BLaER1 (cell line): ENCODE results near the gene SLC2A13.
"Not testable (repeated sequence)": the region's sequence is repeated elsewhere in the genome, so short reads cannot be mapped to it uniquely, and the experiment has no call there.

Experiments
- H3K27ac ChIP-seq: shearing (Covaris generic); formaldehyde crosslinking; 2 replicates; pipeline ENCODE4 v1.8.1; 2022
- H3K27me3 ChIP-seq: shearing (Covaris generic); formaldehyde crosslinking; 2 replicates; pipeline ENCODE4 v1.8.1; 2022
- H3K36me3 ChIP-seq: shearing (Covaris generic); formaldehyde crosslinking; 2 replicates; pipeline ENCODE4 v1.8.1; 2022
- H3K4me1 ChIP-seq: shearing (Covaris generic); formaldehyde crosslinking; 2 replicates; pipeline ENCODE4 v1.8.1; 2022
- H3K4me2 ChIP-seq: shearing (Covaris generic); formaldehyde crosslinking; 2 replicates; pipeline ENCODE4 v1.8.1; 2022
- H3K4me3 ChIP-seq: shearing (Covaris generic); formaldehyde crosslinking; 2 replicates; pipeline ENCODE4 v1.8.1; 2022
- H3K9ac ChIP-seq: shearing (Covaris generic); formaldehyde crosslinking; 2 replicates; pipeline ENCODE4 v1.8.1; 2022
- H3K9me3 ChIP-seq: shearing (Covaris generic); formaldehyde crosslinking; 2 replicates; pipeline ENCODE4 v1.8.1; 2022
- H4K20me1 ChIP-seq: shearing (Covaris generic); formaldehyde crosslinking; 2 replicates; pipeline ENCODE4 v1.8.1; 2022
- Cebpa-rat ChIP-seq: shearing (Covaris generic); IDR thresholded peaks from 2 replicates; pipeline ENCODE4 v1.8.1; 2022

The SLC2A13 gene

GRCh38 chr12:39763071-39763889, 342.6 kb downstream of the SLC2A13 start:
- Histone ChIP-seq H3K9ac (no peak overlapping the region), H3K4me3 (no peak overlapping the region), H4K20me1 (no peaks in the 10 kb centered on the region), H3K27me3 (no peaks in the 10 kb centered on the region), H3K4me2 (no peak overlapping the region), H3K27ac (no peak overlapping the region), H3K4me1 (no peaks in the 10 kb centered on the region), H3K9me3 (no peaks in the 10 kb centered on the region), H3K36me3 (no peaks in the 10 kb centered on the region)
- TF ChIP-seq Cebpa-rat: no peak

GRCh38 chr12:39755478-39755877, 350.4 kb downstream of the SLC2A13 start:
- Histone ChIP-seq H3K4me3 (no peak overlapping the region), H3K27me3 (no peaks in the 10 kb centered on the region), H3K9ac (no peak overlapping the region), H3K36me3 (no peaks in the 10 kb centered on the region), H3K4me1 (no peaks in the 10 kb centered on the region), H3K27ac (no peak overlapping the region), H3K9me3 (no peaks in the 10 kb centered on the region), H4K20me1 (no peaks in the 10 kb centered on the region), H3K4me2 (no peak overlapping the region)
- TF ChIP-seq Cebpa-rat: no peak

- Histone ChIP-seq H3K27ac (no peak overlapping the region), H3K4me1 (no peaks in the 10 kb centered on the region), H4K20me1 (no peaks in the 10 kb centered on the region), H3K27me3 (no peaks in the 10 kb centered on the region), H3K4me3 (no peak overlapping the region), H3K36me3 (no peaks in the 10 kb centered on the region), H3K9me3 (no peaks in the 10 kb centered on the region), H3K9ac (no peak overlapping the region), H3K4me2 (no peak overlapping the region)
- TF ChIP-seq Cebpa-rat: no peak
Measured at GRCh38 chr12:39752482-39753137, 353.3 kb downstream of the SLC2A13 start.

- H3K27me3 ChIP-seq, H4K20me1 ChIP-seq, H3K4me2 ChIP-seq, H3K36me3 ChIP-seq, H3K4me3 ChIP-seq, H3K27ac ChIP-seq, H3K4me1 ChIP-seq, H3K9me3 ChIP-seq, H3K9ac ChIP-seq: not testable (repeated sequence)
Measured at GRCh38 chr12:39746151-39746550, 359.7 kb downstream of the SLC2A13 start.

GRCh38 chr12:39743655-39744054, 362.2 kb downstream of the SLC2A13 start:
- H3K9ac ChIP-seq: no peak overlapping the region
- no peaks in the 10 kb centered on the region for H4K20me1 ChIP-seq
- H3K4me1 ChIP-seq: no peaks in the 10 kb centered on the region
- no peak overlapping the region for H3K4me2 ChIP-seq
- no peak for TF ChIP-seq Cebpa-rat
- no peaks in the 10 kb centered on the region for H3K9me3 ChIP-seq
- H3K4me3 ChIP-seq: no peak overlapping the region
- H3K27ac ChIP-seq: no peak overlapping the region
- no peaks in the 10 kb centered on the region for H3K36me3 ChIP-seq
- H3K27me3 ChIP-seq: no peaks in the 10 kb centered on the region

GRCh38 chr12:39736406-39736805, 369.5 kb downstream of the SLC2A13 start:
- H3K27me3 ChIP-seq: no peaks in the 10 kb centered on the region; the same call in 1 of the 2 replicates

GRCh38 chr12:39723831-39724230, 382.1 kb downstream of the SLC2A13 start:
- Histone ChIP-seq H3K4me2 (no peak overlapping the region), H3K4me3 (no peak overlapping the region), H3K9ac (no peak overlapping the region), H3K4me1 (no peaks in the 10 kb centered on the region), H3K27ac (no peak overlapping the region), H3K27me3 (no peaks in the 10 kb centered on the region), H3K9me3 (no peaks in the 10 kb centered on the region), H3K36me3 (no peaks in the 10 kb centered on the region), H4K20me1 (no peaks in the 10 kb centered on the region)
- no peak for TF ChIP-seq Cebpa-rat

More at GRCh38 chr12:39736406-39736805, 369.5 kb downstream of the SLC2A13 start:
- H4K20me1 ChIP-seq: no peaks in the 10 kb centered on the region
- H3K4me2 ChIP-seq: no peak overlapping the region
- no peak overlapping the region for H3K9ac ChIP-seq
- H3K36me3 ChIP-seq: no peaks in the 10 kb centered on the region
- H3K9me3 ChIP-seq: peaks cover 19% of the 10 kb centered on the region
- no peak overlapping the region for H3K4me3 ChIP-seq
- no peak overlapping the region for H3K27ac ChIP-seq
- no peaks in the 10 kb centered on the region for H3K4me1 ChIP-seq
- no peak for TF ChIP-seq Cebpa-rat

- H3K9ac ChIP-seq: no peak overlapping the region
- H3K4me1 ChIP-seq: no peaks in the 10 kb centered on the region
- H3K9me3 ChIP-seq: no peaks in the 10 kb centered on the region
- no peak overlapping the region for H3K27ac ChIP-seq
- no peaks in the 10 kb centered on the region for H4K20me1 ChIP-seq
- no peaks in the 10 kb centered on the region for H3K36me3 ChIP-seq
- no peak for TF ChIP-seq Cebpa-rat
- H3K4me3 ChIP-seq: no peak overlapping the region
- no peaks in the 10 kb centered on the region for H3K27me3 ChIP-seq
- H3K4me2 ChIP-seq: no peak overlapping the region
Measured at GRCh38 chr12:39722504-39722903, 383.4 kb downstream of the SLC2A13 start.

GRCh38 chr12:39713552-39713951, 392.3 kb downstream of the SLC2A13 start:
- H3K4me1 ChIP-seq: no peaks in the 10 kb centered on the region
- no peaks in the 10 kb centered on the region for H3K27me3 ChIP-seq
- no peaks in the 10 kb centered on the region for H4K20me1 ChIP-seq
- no peaks in the 10 kb centered on the region for H3K36me3 ChIP-seq
- H3K9ac ChIP-seq: no peak overlapping the region
- no peak overlapping the region for H3K27ac ChIP-seq
- no peaks in the 10 kb centered on the region for H3K9me3 ChIP-seq
- H3K4me2 ChIP-seq: no peak overlapping the region
- no peak for TF ChIP-seq Cebpa-rat
- no peak overlapping the region for H3K4me3 ChIP-seq

GRCh38 chr12:39712334-39712733, 393.5 kb downstream of the SLC2A13 start:
- Histone ChIP-seq H3K4me1 (no peaks in the 10 kb centered on the region), H3K4me2 (no peak overlapping the region), H3K27me3 (no peaks in the 10 kb centered on the region), H3K36me3 (no peaks in the 10 kb centered on the region), H3K27ac (no peak overlapping the region), H3K9me3 (no peaks in the 10 kb centered on the region), H3K4me3 (no peak overlapping the region), H4K20me1 (no peaks in the 10 kb centered on the region), H3K9ac (no peak overlapping the region)
- no peak for TF ChIP-seq Cebpa-rat
